Calu3 (cell line): ENCODE results near the gene CPNE5. TPM values are rescaled to one million over a fixed set of nuclear protein-coding genes. Genes with fewer than 3 reads are reported as not detected.

Experiments used
- BruUV-seq: library from RNA; stranded (reverse); fragments of 400-500 nt; replicated peaks from 2 replicates; lab custom pipeline; 2021; lab: Mats Ljungman, UMichigan
- CTCF ChIA-PET: fragments of 300-600 bp; sonication (Branson Sonifier 250); formaldehyde crosslinking; loops from one replicate; lab custom pipeline; 2022; ENCODE audit warnings: antibody characterized with exemption; lab: Charles Lee
- DNase-seq: peaks from one replicate; pipeline ENCODE4 v3.0.0; 2022
- H3K27ac Mint-ChIP-seq: one replicate; pipeline ENCODE4 v1.8.0; 2022; ENCODE audit warnings: mixed read lengths; ENCODE audit not compliant: unreplicated experiment
- H3K27me3 Mint-ChIP-seq: one replicate; pipeline ENCODE4 v1.8.0; 2022; ENCODE audit warnings: mixed read lengths; ENCODE audit not compliant: unreplicated experiment
- H3K36me3 Mint-ChIP-seq: one replicate; pipeline ENCODE4 v1.8.0; 2022; ENCODE audit warnings: mild to moderate bottlenecking, moderate library complexity, mixed read lengths; ENCODE audit not compliant: insufficient read depth, unreplicated experiment
- H3K4me1 Mint-ChIP-seq: one replicate; pipeline ENCODE4 v1.8.0; 2022; ENCODE audit warnings: mild to moderate bottlenecking, low read depth, mixed read lengths; ENCODE audit not compliant: unreplicated experiment
- H3K4me3 Mint-ChIP-seq: one replicate; pipeline ENCODE4 v1.8.0; 2022; ENCODE audit warnings: mild to moderate bottlenecking, low read depth, moderate library complexity, mixed read lengths; ENCODE audit not compliant: unreplicated experiment
- H3K9me3 Mint-ChIP-seq: one replicate; pipeline ENCODE4 v1.8.0; 2022; ENCODE audit warnings: low read depth, mixed read lengths; ENCODE audit not compliant: unreplicated experiment
- intact Hi-C: fragments of 100-400 bp; cut with micrococcal nuclease; formaldehyde crosslinking; loops from one replicate; pipeline ENCODE4 v1.10.0; 2022; ENCODE audit not compliant: unreplicated experiment
- total RNA-seq: library from RNA; stranded (reverse); gene quantifications from 2 replicates; pipeline ENCODE4 v1.2.3, GENCODE V29; 2022
- TF ChIP-seq, protein P1 (sequence below): fragments of 200-600 bp; IDR thresholded peaks from one replicate; pipeline ENCODE4 v1.8.0; 2022; ENCODE audit warnings: antibody characterized with exemption; ENCODE audit not compliant: unreplicated experiment

Gene CPNE5
- total RNA-seq, 1 experiment from 2014 or later = not detected

DNA sequence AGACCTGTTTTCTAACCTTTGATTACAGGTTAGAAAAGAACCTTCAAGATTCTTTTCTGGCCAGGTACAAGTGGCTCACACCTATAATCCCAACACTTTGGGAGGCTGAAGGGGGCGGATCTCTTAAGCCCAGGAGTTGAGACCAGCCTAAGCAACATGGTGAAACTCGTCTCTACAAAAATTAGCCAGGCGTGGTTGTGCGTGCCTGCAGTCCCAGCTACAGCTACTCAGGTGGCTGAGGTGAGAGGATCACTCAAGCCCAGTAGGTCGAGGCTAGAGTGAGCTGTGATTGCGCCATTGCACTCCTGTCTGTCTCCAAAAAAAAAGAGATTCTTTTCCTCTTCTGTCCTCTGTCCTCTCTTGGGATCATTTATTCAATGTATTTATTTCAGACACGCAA is 20.9 kb upstream of the CPNE5 start:
- Mint-ChIP-seq H3K36me3 (peaks cover 28% of the 10 kb centered on the region), H3K27me3 (no peaks in the 10 kb centered on the region), H3K9me3 (no peaks in the 10 kb centered on the region), H3K4me1 (peaks cover 10% of the 10 kb centered on the region), H3K4me3 (no peak overlapping the region), H3K27ac (no peak overlapping the region)
- intact Hi-C loops = no loop called here
- CTCF ChIA-PET = interaction anchor here (0.6 kb wide), 1 partner anchor 97 kb away, joined by 4 read pairs; no protein-coding TSS in a partner anchor
- DNase-seq = no peak
- no TSS peak for BruUV-seq
- TF ChIP-seq, protein P1, sequence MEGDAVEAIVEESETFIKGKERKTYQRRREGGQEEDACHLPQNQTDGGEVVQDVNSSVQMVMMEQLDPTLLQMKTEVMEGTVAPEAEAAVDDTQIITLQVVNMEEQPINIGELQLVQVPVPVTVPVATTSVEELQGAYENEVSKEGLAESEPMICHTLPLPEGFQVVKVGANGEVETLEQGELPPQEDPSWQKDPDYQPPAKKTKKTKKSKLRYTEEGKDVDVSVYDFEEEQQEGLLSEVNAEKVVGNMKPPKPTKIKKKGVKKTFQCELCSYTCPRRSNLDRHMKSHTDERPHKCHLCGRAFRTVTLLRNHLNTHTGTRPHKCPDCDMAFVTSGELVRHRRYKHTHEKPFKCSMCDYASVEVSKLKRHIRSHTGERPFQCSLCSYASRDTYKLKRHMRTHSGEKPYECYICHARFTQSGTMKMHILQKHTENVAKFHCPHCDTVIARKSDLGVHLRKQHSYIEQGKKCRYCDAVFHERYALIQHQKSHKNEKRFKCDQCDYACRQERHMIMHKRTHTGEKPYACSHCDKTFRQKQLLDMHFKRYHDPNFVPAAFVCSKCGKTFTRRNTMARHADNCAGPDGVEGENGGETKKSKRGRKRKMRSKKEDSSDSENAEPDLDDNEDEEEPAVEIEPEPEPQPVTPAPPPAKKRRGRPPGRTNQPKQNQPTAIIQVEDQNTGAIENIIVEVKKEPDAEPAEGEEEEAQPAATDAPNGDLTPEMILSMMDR = no peak

DNA sequence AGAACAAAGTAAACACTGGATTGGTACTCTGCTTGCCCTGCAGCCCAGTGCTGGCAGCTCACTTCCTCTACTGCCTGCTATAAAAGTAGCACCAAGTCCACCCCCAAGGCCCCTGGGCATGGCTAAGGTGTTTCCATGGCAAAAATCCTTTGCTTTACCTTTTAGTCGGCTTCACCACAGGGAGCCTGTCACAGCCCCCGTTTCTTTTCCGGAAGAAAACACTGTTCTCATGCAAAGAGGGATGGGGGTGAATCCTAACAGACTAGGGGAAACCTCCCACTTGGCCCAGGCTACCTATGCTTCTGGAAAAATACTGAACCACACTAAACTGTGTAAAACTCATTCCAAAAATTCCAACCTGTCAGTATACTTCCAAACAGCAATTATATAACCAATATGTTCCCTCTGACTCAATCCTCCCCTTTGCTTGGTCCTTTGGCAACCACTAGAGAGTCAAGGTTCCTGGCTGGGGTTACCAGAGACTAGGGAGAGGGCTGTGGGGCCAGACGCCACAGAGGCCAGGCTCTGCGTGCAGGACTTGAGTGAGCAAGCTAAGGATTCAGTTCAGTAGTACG is 19.2 kb upstream of the CPNE5 start:
- CTCF ChIA-PET = no interaction called here
- H3K9me3 Mint-ChIP-seq = no peaks in the 10 kb centered on the region
- no TSS peak for BruUV-seq
- peaks cover 13% of the 10 kb centered on the region for H3K4me1 Mint-ChIP-seq
- TF ChIP-seq, protein P1 = no peak
- intact Hi-C loops = no loop called here
- no peak overlapping the region for H3K4me3 Mint-ChIP-seq
- no peaks in the 10 kb centered on the region for H3K27me3 Mint-ChIP-seq
- H3K36me3 Mint-ChIP-seq = peaks cover 33% of the 10 kb centered on the region
- no peak overlapping the region for H3K27ac Mint-ChIP-seq
- no peak for DNase-seq

DNA sequence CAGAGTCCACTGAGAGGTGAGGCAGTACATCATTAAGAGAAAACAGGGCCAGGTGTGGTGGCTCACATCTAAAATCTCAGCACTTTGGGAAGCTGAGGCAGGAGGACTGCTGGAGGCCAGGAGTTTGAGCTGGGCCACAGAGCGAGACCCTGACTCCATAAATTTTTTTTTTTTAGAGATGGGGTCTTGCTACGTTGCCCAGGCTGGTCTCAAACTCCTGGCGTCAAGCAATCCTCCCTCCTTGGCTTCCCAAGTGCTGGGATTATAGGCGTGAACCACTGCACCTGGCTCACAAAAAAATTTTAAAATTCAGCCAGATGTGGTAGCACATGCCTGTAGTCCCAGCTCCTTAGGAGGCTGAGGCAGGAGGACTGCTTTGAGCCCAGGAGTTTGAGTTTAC is 18.1 kb upstream of the CPNE5 start:
- Mint-ChIP-seq H3K27me3 (no peaks in the 10 kb centered on the region), H3K27ac (no peak overlapping the region), H3K4me3 (no peak overlapping the region), H3K36me3 (peaks cover 29% of the 10 kb centered on the region), H3K4me1 (peaks cover 21% of the 10 kb centered on the region), H3K9me3 (no peaks in the 10 kb centered on the region)
- DNase-seq = no peak
- TF ChIP-seq, protein P1 = no peak
- no TSS peak for BruUV-seq
- CTCF ChIA-PET = interaction anchor here (0.7 kb wide), 1 partner anchor 86 kb away, joined by 3 read pairs; no protein-coding TSS in a partner anchor
- intact Hi-C loops = no loop called here

DNA sequence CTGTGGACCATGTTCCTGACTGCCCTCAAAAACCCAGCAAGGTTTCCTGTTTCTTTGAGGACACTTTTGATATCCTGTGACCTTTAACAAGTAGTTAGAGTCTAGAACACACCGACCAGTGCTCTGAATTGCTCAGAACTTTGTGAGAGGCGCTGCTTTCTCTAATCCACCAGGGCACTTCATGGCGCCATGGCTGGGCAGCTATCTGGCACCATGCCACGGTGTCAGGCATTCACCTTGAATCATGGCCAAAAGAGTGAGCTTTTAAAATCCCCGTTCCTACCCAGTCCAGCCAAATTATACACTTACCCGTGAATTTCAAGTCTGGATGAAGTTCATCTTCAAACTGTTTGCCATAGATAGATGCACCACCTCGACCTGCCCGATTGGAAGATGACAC is 17.0 kb upstream of the CPNE5 start:
- CTCF ChIA-PET = no interaction called here
- H3K36me3 Mint-ChIP-seq = peaks cover 24% of the 10 kb centered on the region
- no peak overlapping the region for H3K4me3 Mint-ChIP-seq
- no peak overlapping the region for H3K27ac Mint-ChIP-seq
- H3K4me1 Mint-ChIP-seq = peaks cover 21% of the 10 kb centered on the region
- no peaks in the 10 kb centered on the region for H3K9me3 Mint-ChIP-seq
- no TSS peak for BruUV-seq
- TF ChIP-seq, protein P1 = no peak
- DNase-seq = no peak
- H3K27me3 Mint-ChIP-seq = no peaks in the 10 kb centered on the region
- intact Hi-C loops = no loop called here
